GM12875 (cell line): Measurements from ENCODE around the gene OR6V1.

ENCODE experiments used
- H3K4me3 ChIP-seq: one replicate; pipeline ENCODE4 v1.5.1; 2011; ENCODE audit warnings: low read depth, low read length, control low read depth
- CTCF ChIP-seq: IDR thresholded peaks from 2 replicates; pipeline ENCODE4 v1.5.1; 2011; ENCODE audit warnings: low read depth, mild to moderate bottlenecking, control low read depth, inconsistent platforms, low read length, moderate library complexity, borderline replicate concordance; ENCODE audit not compliant: insufficient read depth

Gene OR6V1

GRCh38 chr7:143052041-143052440 is at the start of gene OR6V1:
Gene OR6V1, plus strand, starts transcription at chr7:143052341. Its CDS starts 0 bp downstream, at chr7:143052341.
- no peak for TF ChIP-seq CTCF
- H3K4me3 ChIP-seq, result no peak within 1 kb of the TSS

- TF ChIP-seq CTCF, result no peak
- no peak overlapping the region for H3K4me3 ChIP-seq
Observed at GRCh38 chr7:143002898-143003297, 49.2 kb upstream of the OR6V1 start.

- H3K4me3 ChIP-seq, result no peak overlapping the region
- TF ChIP-seq CTCF, result peak; percentile 50; the same call in 1 of the 2 replicates
Observed at GRCh38 chr7:143003393-143004051, 48.6 kb upstream of the OR6V1 start.

- TF ChIP-seq CTCF, result no peak
- no peak overlapping the region for H3K4me3 ChIP-seq
Observed at GRCh38 chr7:143005632-143006260, 46.4 kb upstream of the OR6V1 start.

- no peak overlapping the region for H3K4me3 ChIP-seq
- TF ChIP-seq CTCF, result peak; percentile 86
Observed at GRCh38 chr7:143008007-143008901, 43.9 kb upstream of the OR6V1 start.

- no peak overlapping the region for H3K4me3 ChIP-seq
- TF ChIP-seq CTCF, result no peak
Observed at GRCh38 chr7:143012001-143012400, 40.1 kb upstream of the OR6V1 start.
